NCI-H510A treated with DMSO at 0.1 percent for 48 hours (cell line): ENCODE data around the gene TOMM20L.

Source experiments
- DNase-seq: peaks from one replicate; lab custom pipeline; 2025; lab: John Stamatoyannopoulos, UW

The TOMM20L gene

GRCh38 chr14:58427281-58428117 lies 31.8 kb downstream of the TOMM20L start, which contains the start of the genes KIAA0586 and TIMM9:
Gene KIAA0586 (plus strand): TSS chr14:58427719. CDS start chr14:58428265, 546 bp downstream.
Gene TIMM9 (minus strand): TSS chr14:58427531. CDS start chr14:58411945, 15,586 bp downstream.
- DNase-seq = peak; percentile 93

GRCh38 chr14:58428118-58428683 lies 32.5 kb downstream of the TOMM20L start:
- peak; percentile 66 for DNase-seq

GRCh38 chr14:58430156-58430555 lies 34.4 kb downstream of the TOMM20L start:
- no peak for DNase-seq

GRCh38 chr14:58439476-58439875 lies 43.7 kb downstream of the TOMM20L start:
- DNase-seq = no peak

- DNase-seq = no peak
Measured at GRCh38 chr14:58444627-58445026, 48.9 kb downstream of the TOMM20L start.

GRCh38 chr14:58455593-58456265 lies 60.0 kb downstream of the TOMM20L start:
- no peak for DNase-seq
